RWPE1 (cell line): ENCODE measurements around the gene NIPAL3.

ENCODE experiments used
- CTCF ChIA-PET: fragments of 350-600 bp; sonication (Branson Sonifier 250); formaldehyde crosslinking; extraction: SDS; loops from one replicate; lab custom pipeline; 2021; lab: Yijun Ruan, JAX
- POLR2A ChIA-PET: fragments of 400-600 bp; formaldehyde crosslinking; extraction: SDS; loops from one replicate; lab custom pipeline; 2020; ENCODE audit warnings: antibody characterized with exemption; ENCODE audit not compliant: low non-redundant PET; lab: Yijun Ruan, JAX
- DNase-seq: peaks from one replicate; pipeline ENCODE4 v3.0.0; 2012; ENCODE audit warnings: low spot score
- H3K27ac ChIP-seq: fragments of 450-650 bp; 2 replicates; pipeline ENCODE4 v1.5.1; 2017
- CTCF ChIP-seq: fragments of 450-650 bp; conservative IDR thresholded peaks from 2 replicates; pipeline ENCODE4 v1.5.1; 2017; ENCODE audit warnings: low read depth, mild to moderate bottlenecking

The NIPAL3 gene

GRCh38 chr1:24424990-24425389 lies 9.4 kb downstream of the NIPAL3 start:
- ChIA-PET POLR2A (no interaction called here), CTCF (no interaction called here)
- TF ChIP-seq CTCF, result no peak
- no peak overlapping the region for H3K27ac ChIP-seq
- DNase-seq, result no peak

GRCh38 chr1:24425441-24425840 lies 9.8 kb downstream of the NIPAL3 start:
- H3K27ac ChIP-seq, result no peak overlapping the region
- no peak for TF ChIP-seq CTCF
- DNase-seq, result no peak
- ChIA-PET POLR2A (no interaction called here), CTCF (interaction anchor here (0.7 kb wide), 1 partner anchor 151 kb away, joined by 4 read pairs; no protein-coding TSS in a partner anchor)

- no peak for TF ChIP-seq CTCF
- no peak overlapping the region for H3K27ac ChIP-seq
- POLR2A ChIA-PET, result no interaction called here
- DNase-seq, result no peak
- CTCF ChIA-PET, result interaction anchor here (0.6 to 0.7 kb wide), 2 partner anchors 9 to 150 kb away, joined by 4 to 6 read pairs; no protein-coding TSS in a partner anchor
These were observed 10.3 kb downstream of the NIPAL3 start for GRCh38 chr1:24425922-24426321.

- DNase-seq, result no peak
- TF ChIP-seq CTCF, result no peak
- H3K27ac ChIP-seq, result no peak overlapping the region
- CTCF ChIA-PET, result no interaction called here
- POLR2A ChIA-PET, result no interaction called here
These were observed 11.3 kb downstream of the NIPAL3 start for GRCh38 chr1:24426744-24427544.

- no peak for DNase-seq
- ChIA-PET CTCF (no interaction called here), POLR2A (no interaction called here)
- H3K27ac ChIP-seq, result no peak overlapping the region
- no peak for TF ChIP-seq CTCF
These were observed 11.9 kb downstream of the NIPAL3 start for GRCh38 chr1:24427545-24427862.

- no peak for DNase-seq
- CTCF ChIA-PET, result no interaction called here
- POLR2A ChIA-PET, result no interaction called here
- no peak for TF ChIP-seq CTCF
- H3K27ac ChIP-seq, result no peak overlapping the region
These were observed 20.3 kb downstream of the NIPAL3 start for GRCh38 chr1:24435782-24436365.
